Esophagus muscularis mucosa (tissue), 4 donors: ENCODE measurements around the gene PRDM16. TPM values are rescaled to one million over a fixed set of nuclear protein-coding genes. Genes with fewer than 3 reads are reported as not detected.
A peak's percentile ranks its signal among the peaks of the same experiment; 100 is the strongest.

Source experiments
- DNase-seq: peaks from one replicate; pipeline ENCODE4 v3.0.0-alpha.2; 2017; ENCODE audit errors: extremely low spot score
- H3K27ac ChIP-seq, 4 donors: fragments of 200-600 bp; sonication (generic); replicated peaks in 1 of 4; 1 replicate in 3 of 4; 2 replicates in 1 of 4; pipeline ENCODE4 v1.5.1; 2016 to 2019; ENCODE audit warnings: mild to moderate bottlenecking in 1 of 4
- H3K27me3 ChIP-seq, 4 donors: fragments of 200-600 bp; sonication (generic); one replicate each; pipeline versions ENCODE4 v1.5.1 to v1.6.0; 2016 to 2019
- H3K36me3 ChIP-seq, 4 donors: fragments of 200-600 bp; sonication (generic); one replicate each; pipeline ENCODE4 v1.5.1; 2016 to 2019
- H3K4me1 ChIP-seq, 4 donors: fragments of 200-600 bp; sonication (generic); one replicate each; pipeline ENCODE4 v1.5.1; 2016 to 2019
- H3K4me3 ChIP-seq, 4 donors: fragments of 200-600 bp; sonication (generic); 1 replicate in 2 of 4; 2 replicates in 2 of 4; pipeline ENCODE4 v1.5.1; 2016 to 2019; ENCODE audit warnings: mild to moderate bottlenecking in 4 of 4, moderate library complexity in 1 of 4
- H3K9me3 ChIP-seq, 4 donors: fragments of 200-600 bp; sonication (generic); 1 replicate in 3 of 4; 2 replicates in 1 of 4; pipeline ENCODE4 v1.5.1; 2016 to 2019
- EP300 ChIP-seq: sonication (generic); formaldehyde crosslinking; IDR thresholded peaks from one replicate; pipeline ENCODE4 v1.6.1; 2017; ENCODE audit warnings: antibody characterized with exemption
- POLR2A ChIP-seq: fragments of 450-650 bp; IDR thresholded peaks from one replicate; pipeline ENCODE4 v1.6.1; 2017; ENCODE audit warnings: antibody characterized with exemption, moderate library complexity, mild to moderate bottlenecking, low read depth
- POLR2AphosphoS5 ChIP-seq, 2 donors: sonication (generic); formaldehyde crosslinking; IDR thresholded peaks; one replicate each; pipeline ENCODE4 v1.6.1; 2017; ENCODE audit warnings: antibody characterized with exemption in 2 of 2
- WGBS: methylation state at CpG from one replicate; pipeline ENCODE4 v1.1.5; 2018; 5-methylcytosine and 5-hydroxymethylcytosine counted together
- intact Hi-C: fragments of 100-400 bp; cut with DNase I; formaldehyde crosslinking; loops from one replicate; pipeline ENCODE4 v1.15.1; 2023
- total RNA-seq, 4 donors: library from RNA; depleted of rRNA; stranded (reverse); fragments of >200 nt; gene quantifications; one replicate each; pipeline versions ENCODE4 v1.1.0 to v1.2.1, GENCODE V29; 2016
- TF ChIP-seq, protein P1 (sequence below), 3 experiments: fragments of 200-600 bp in 2 of 3; fragments of 450-650 bp in 1 of 3; sonication (generic) in 2 of 3; IDR thresholded peaks; one replicate each; pipeline ENCODE4 v1.5.1; 2017 to 2019; ENCODE audit warnings: antibody characterized with exemption in 3 of 3, mild to moderate bottlenecking in 2 of 3, moderate library complexity in 1 of 3

PRDM16 gene
- total RNA-seq, 4 donors from 2014 or later, result 1.2 to 4.4 (median 2.2) TPM

DNA sequence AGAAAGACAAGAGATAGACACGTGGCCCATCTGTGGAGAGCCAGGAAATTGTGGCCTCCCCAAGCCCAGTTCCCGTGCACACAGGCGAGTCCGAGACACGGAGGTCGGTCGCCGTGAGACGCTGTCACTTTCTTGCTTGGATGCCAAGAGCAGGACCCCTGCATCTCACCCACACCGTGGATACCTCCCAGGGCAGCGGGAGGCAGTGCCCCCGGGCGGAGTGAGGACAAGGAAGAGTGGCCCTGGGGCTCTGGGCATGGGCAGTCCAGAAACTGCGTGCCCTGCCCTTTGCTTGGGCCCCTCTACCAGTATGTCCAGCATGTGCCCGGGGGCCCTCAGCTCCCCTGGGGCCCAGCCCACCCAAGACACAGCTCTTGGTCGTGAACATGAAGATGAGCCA, 360.8 kb downstream of the PRDM16 start:
- no peaks in the 10 kb centered on the region for H3K9me3 ChIP-seq
- H3K27me3 ChIP-seq, result peaks cover 0 to 36% (median 0%) of the 10 kb centered on the region in 4 donors
- H3K4me3 ChIP-seq, result no peak overlapping the region
- WGBS, result 89% methylated on average over 12 of the region's 16 CpGs
- TF ChIP-seq EP300, result no peak
- TF ChIP-seq, protein P1, sequence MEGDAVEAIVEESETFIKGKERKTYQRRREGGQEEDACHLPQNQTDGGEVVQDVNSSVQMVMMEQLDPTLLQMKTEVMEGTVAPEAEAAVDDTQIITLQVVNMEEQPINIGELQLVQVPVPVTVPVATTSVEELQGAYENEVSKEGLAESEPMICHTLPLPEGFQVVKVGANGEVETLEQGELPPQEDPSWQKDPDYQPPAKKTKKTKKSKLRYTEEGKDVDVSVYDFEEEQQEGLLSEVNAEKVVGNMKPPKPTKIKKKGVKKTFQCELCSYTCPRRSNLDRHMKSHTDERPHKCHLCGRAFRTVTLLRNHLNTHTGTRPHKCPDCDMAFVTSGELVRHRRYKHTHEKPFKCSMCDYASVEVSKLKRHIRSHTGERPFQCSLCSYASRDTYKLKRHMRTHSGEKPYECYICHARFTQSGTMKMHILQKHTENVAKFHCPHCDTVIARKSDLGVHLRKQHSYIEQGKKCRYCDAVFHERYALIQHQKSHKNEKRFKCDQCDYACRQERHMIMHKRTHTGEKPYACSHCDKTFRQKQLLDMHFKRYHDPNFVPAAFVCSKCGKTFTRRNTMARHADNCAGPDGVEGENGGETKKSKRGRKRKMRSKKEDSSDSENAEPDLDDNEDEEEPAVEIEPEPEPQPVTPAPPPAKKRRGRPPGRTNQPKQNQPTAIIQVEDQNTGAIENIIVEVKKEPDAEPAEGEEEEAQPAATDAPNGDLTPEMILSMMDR (IDR thresholded peaks at IDR 0.05), result no peak
- TF ChIP-seq POLR2A, result no peak
- TF ChIP-seq POLR2AphosphoS5 (IDR thresholded peaks at IDR 0.05), result no peak
- intact Hi-C loops, result loop anchor here (10.0 kb wide), 1 partner anchor 605 kb away; no protein-coding TSS in a partner anchor
- peaks cover 0 to 2% (median 2%) of the 10 kb centered on the region in 4 donors for H3K4me1 ChIP-seq
- no peak for DNase-seq
- H3K36me3 ChIP-seq, result peaks cover 0 to 40% (median 5%) of the 10 kb centered on the region in 4 donors
- no peak overlapping the region for H3K27ac ChIP-seq

DNA sequence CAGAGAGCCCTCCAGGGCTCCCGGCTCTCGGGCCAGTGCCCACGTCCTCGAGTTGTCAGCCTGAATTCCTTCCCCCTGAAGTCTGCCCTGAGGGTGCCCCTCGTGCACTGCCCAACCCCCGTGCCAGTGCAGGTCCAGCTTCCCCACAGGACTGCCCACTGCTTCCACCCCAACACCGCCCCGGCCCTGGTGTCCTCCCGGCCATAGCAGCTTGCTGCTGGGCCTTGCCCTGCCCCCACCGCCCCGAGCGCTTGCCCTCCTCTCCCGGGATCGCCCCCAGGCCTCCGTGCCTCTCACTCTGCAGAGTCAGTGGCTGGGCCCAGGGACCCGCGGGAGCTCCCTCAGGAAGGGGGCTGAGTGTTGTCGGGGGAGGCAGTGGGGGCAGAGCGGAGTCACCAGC, 361.4 kb downstream of the PRDM16 start:
- peaks cover 0 to 40% (median 5%) of the 10 kb centered on the region in 4 donors for H3K36me3 ChIP-seq
- H3K9me3 ChIP-seq, result no peaks in the 10 kb centered on the region
- peaks cover 0 to 35% (median 0%) of the 10 kb centered on the region in 4 donors for H3K27me3 ChIP-seq
- intact Hi-C loops, result no loop called here
- DNase-seq, result no peak
- H3K27ac ChIP-seq, result no peak overlapping the region
- H3K4me3 ChIP-seq, result no peak overlapping the region
- no peaks in the 10 kb centered on the region for H3K4me1 ChIP-seq
- 85% methylated on average over 12 of the region's 19 CpGs for WGBS
- TF ChIP-seq, protein P1 (IDR thresholded peaks at IDR 0.05), result no peak

DNA sequence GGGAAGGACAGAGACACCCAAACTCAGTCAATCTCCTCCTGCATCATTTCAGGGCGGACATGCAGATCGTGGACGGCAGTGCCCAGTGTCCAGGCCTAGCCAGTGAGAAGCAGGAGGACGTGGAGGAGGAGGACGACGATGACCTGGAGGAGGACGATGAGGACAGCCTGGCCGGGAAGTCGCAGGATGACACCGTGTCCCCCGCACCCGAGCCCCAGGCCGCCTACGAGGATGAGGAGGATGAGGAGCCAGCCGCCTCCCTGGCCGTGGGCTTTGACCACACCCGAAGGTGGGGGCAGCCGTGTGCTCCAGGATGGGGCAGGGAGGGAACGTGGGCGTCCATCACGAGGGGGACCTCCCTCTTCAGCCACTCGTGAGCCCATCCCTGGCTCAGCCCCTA, 361.8 kb downstream of the PRDM16 start:
- peaks cover 0 to 40% (median 4%) of the 10 kb centered on the region in 4 donors for H3K36me3 ChIP-seq
- 87% methylated on average over 22 of the region's 22 CpGs for WGBS
- TF ChIP-seq, protein P1 (IDR thresholded peaks at IDR 0.05), result no peak
- TF ChIP-seq EP300 (no peak), POLR2AphosphoS5 (IDR thresholded peaks at IDR 0.05) (no peak), POLR2A (no peak)
- H3K27ac ChIP-seq, result no peak overlapping the region
- no peaks in the 10 kb centered on the region for H3K4me1 ChIP-seq
- DNase-seq, result no peak
- H3K4me3 ChIP-seq, result no peak overlapping the region
- H3K27me3 ChIP-seq, result peaks cover 0 to 36% (median 0%) of the 10 kb centered on the region in 4 donors
- no peaks in the 10 kb centered on the region for H3K9me3 ChIP-seq
- intact Hi-C loops, result no loop called here

DNA sequence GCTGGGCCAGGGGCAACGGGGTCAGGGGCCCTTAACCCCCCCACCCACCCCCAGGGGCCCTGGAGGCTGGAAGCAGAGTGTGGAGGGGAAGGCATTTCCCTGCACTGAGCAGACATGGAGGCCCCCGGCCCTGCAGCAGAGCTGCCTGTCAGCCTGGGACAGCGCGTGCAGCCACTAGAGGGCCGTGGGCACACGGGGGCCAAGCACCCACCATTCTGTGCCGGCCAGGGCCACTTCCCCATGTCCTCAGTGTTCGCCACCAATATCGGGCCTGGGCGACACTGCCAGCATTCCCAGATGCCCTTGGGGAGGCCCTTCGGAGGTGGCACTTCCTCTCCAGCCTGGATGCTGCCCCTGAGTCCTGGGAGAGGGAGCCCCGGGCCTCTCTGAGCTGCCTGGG, 362.3 kb downstream of the PRDM16 start:
- no peak for DNase-seq
- H3K9me3 ChIP-seq, result no peaks in the 10 kb centered on the region
- peaks cover 0 to 40% (median 0%) of the 10 kb centered on the region in 4 donors for H3K27me3 ChIP-seq
- WGBS, result 61% methylated on average over 7 of the region's 12 CpGs
- no peak overlapping the region for H3K27ac ChIP-seq
- intact Hi-C loops, result no loop called here
- no peaks in the 10 kb centered on the region for H3K4me1 ChIP-seq
- no peak overlapping the region for H3K4me3 ChIP-seq
- TF ChIP-seq EP300, result no peak
- TF ChIP-seq POLR2AphosphoS5 (IDR thresholded peaks at IDR 0.05), result no peak
- TF ChIP-seq, protein P1 (IDR thresholded peaks at IDR 0.05), result peak in 1 of 3 experiments; percentile 19
- TF ChIP-seq POLR2A, result no peak
- peaks cover 0 to 36% (median 3%) of the 10 kb centered on the region in 4 donors for H3K36me3 ChIP-seq

DNA sequence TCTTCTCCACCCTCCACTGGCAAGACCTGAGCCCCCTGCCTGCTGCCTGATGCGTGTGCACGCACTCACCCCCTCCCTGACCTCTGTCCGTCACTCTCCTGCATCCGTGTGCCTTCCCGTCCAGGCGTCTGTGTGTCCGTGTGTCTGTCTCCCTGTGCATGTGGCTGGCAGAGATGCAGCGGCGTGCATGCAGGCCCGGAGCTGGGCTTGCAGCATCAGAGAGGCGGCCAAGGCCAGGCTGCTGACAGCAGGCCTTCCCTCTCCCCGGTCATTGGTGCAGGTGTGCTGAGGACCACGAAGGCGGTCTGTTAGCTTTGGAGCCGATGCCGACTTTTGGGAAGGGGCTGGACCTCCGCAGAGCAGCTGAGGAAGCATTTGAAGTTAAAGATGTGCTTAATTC, 362.7 kb downstream of the PRDM16 start:
- Histone ChIP-seq H3K9me3 (no peaks in the 10 kb centered on the region), H3K36me3 (peaks cover 0 to 32% (median 3%) of the 10 kb centered on the region in 4 donors), H3K4me3 (no peak overlapping the region), H3K4me1 (no peaks in the 10 kb centered on the region), H3K27me3 (peaks cover 0 to 45% (median 0%) of the 10 kb centered on the region in 4 donors), H3K27ac (no peak overlapping the region)
- intact Hi-C loops, result no loop called here
- TF ChIP-seq EP300, result no peak
- no peak for DNase-seq
- WGBS, result 83% methylated on average over 15 of the region's 17 CpGs
